Measurements from ENCODE around the gene PAX6.

GRCh38 chr11:31806186-31806927 is 4.8 kb downstream of the PAX6 start:
- no peak for TF ChIP-seq USF2 (IDR thresholded peaks at IDR 0.05)
- no peak for TF ChIP-seq POLR2A (IDR thresholded peaks at IDR 0.05; ENCODE audit: low read length)
- no peak for TF ChIP-seq SMC3 (IDR thresholded peaks at IDR 0.05)
- no peak for TF ChIP-seq RARB (CRISPR knock-in tag; IDR thresholded peaks at IDR 0.05)
- TF ChIP-seq, protein P1, sequence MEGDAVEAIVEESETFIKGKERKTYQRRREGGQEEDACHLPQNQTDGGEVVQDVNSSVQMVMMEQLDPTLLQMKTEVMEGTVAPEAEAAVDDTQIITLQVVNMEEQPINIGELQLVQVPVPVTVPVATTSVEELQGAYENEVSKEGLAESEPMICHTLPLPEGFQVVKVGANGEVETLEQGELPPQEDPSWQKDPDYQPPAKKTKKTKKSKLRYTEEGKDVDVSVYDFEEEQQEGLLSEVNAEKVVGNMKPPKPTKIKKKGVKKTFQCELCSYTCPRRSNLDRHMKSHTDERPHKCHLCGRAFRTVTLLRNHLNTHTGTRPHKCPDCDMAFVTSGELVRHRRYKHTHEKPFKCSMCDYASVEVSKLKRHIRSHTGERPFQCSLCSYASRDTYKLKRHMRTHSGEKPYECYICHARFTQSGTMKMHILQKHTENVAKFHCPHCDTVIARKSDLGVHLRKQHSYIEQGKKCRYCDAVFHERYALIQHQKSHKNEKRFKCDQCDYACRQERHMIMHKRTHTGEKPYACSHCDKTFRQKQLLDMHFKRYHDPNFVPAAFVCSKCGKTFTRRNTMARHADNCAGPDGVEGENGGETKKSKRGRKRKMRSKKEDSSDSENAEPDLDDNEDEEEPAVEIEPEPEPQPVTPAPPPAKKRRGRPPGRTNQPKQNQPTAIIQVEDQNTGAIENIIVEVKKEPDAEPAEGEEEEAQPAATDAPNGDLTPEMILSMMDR (IDR thresholded peaks at IDR 0.05) = no peak
- no peak for TF ChIP-seq HMGXB4 (CRISPR knock-in tag; IDR thresholded peaks at IDR 0.05; ENCODE audit: borderline replicate concordance)
- no peak for TF ChIP-seq RFX5 (IDR thresholded peaks at IDR 0.05)
- TF ChIP-seq, protein P2, sequence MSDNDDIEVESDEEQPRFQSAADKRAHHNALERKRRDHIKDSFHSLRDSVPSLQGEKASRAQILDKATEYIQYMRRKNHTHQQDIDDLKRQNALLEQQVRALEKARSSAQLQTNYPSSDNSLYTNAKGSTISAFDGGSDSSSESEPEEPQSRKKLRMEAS (IDR thresholded peaks at IDR 0.05) = no peak
- TF ChIP-seq CHD2 (IDR thresholded peaks at IDR 0.05; ENCODE audit: low read length, partially characterized antibody) = no peak
- TF ChIP-seq, protein P3, sequence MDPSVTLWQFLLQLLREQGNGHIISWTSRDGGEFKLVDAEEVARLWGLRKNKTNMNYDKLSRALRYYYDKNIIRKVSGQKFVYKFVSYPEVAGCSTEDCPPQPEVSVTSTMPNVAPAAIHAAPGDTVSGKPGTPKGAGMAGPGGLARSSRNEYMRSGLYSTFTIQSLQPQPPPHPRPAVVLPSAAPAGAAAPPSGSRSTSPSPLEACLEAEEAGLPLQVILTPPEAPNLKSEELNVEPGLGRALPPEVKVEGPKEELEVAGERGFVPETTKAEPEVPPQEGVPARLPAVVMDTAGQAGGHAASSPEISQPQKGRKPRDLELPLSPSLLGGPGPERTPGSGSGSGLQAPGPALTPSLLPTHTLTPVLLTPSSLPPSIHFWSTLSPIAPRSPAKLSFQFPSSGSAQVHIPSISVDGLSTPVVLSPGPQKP (IDR thresholded peaks at IDR 0.05; ENCODE audit: low read depth, low read length) = no peak
- no peak for TF ChIP-seq BHLHE40 (IDR thresholded peaks at IDR 0.05; ENCODE audit: low read depth, low read length)
- TF ChIP-seq ZNF302 (CRISPR knock-in tag; IDR thresholded peaks at IDR 0.05) = no peak
- TF ChIP-seq RNF2 (IDR thresholded peaks at IDR 0.05; ENCODE audit: borderline replicate concordance, low read depth) = no peak
